ENCODE results near the gene BCAS1.

The BCAS1 gene

GRCh38 chr20:54026295-54027064 is 43.9 kb downstream of the BCAS1 start:
- DNase-seq (ENCODE audit: low read depth), result peak; percentile 10

GRCh38 chr20:54025251-54025771 is 45.1 kb downstream of the BCAS1 start:
- H3K4me3 ChIP-seq (ENCODE audit: low read length), result no peak overlapping the region
- no peak for DNase-seq (ENCODE audit: low read depth)
- TF ChIP-seq CTCF (IDR thresholded peaks at IDR 0.05; ENCODE audit: insufficient read depth, low read depth, low read length, missing control alignments), result no peak

More at GRCh38 chr20:54026295-54027064, 43.9 kb downstream of the BCAS1 start:
- no peak for TF ChIP-seq CTCF (IDR thresholded peaks at IDR 0.05; ENCODE audit: insufficient read depth, low read depth, low read length, missing control alignments)
- H3K4me3 ChIP-seq (ENCODE audit: low read length), result no peak overlapping the region

GRCh38 chr20:54023406-54023805 is 47.0 kb downstream of the BCAS1 start:
- TF ChIP-seq CTCF (IDR thresholded peaks at IDR 0.05; ENCODE audit: insufficient read depth, low read depth, low read length, missing control alignments), result no peak
- DNase-seq (ENCODE audit: low read depth), result no peak
- H3K4me3 ChIP-seq (ENCODE audit: low read length), result no peak overlapping the region

GRCh38 chr20:54021446-54022235 is 48.8 kb downstream of the BCAS1 start:
- TF ChIP-seq CTCF (IDR thresholded peaks at IDR 0.05; ENCODE audit: insufficient read depth, low read depth, low read length, missing control alignments), result no peak
- DNase-seq (ENCODE audit: low read depth), result no peak
- no peak overlapping the region for H3K4me3 ChIP-seq (ENCODE audit: low read length)

GRCh38 chr20:54020868-54021267 is 49.5 kb downstream of the BCAS1 start:
- H3K4me3 ChIP-seq (ENCODE audit: low read length), result no peak overlapping the region
- TF ChIP-seq CTCF (IDR thresholded peaks at IDR 0.05; ENCODE audit: insufficient read depth, low read depth, low read length, missing control alignments), result no peak
- no peak for DNase-seq (ENCODE audit: low read depth)

GRCh38 chr20:54020348-54020747 is 50.0 kb downstream of the BCAS1 start:
- H3K4me3 ChIP-seq (ENCODE audit: low read length), result no peak overlapping the region
- no peak for DNase-seq (ENCODE audit: low read depth)

More at GRCh38 chr20:54020348-54020747, 50.0 kb downstream of the BCAS1 start:
- no peak for TF ChIP-seq CTCF (IDR thresholded peaks at IDR 0.05; ENCODE audit: insufficient read depth, low read depth, low read length, missing control alignments)
